Measurements from ENCODE around the gene UFC1. TPM values are rescaled to one million over a fixed set of nuclear protein-coding genes. Genes with fewer than 3 reads are reported as not detected.

Gene UFC1
- total and polyA plus RNA-seq, 2 of the 13 experiments (the other 11 are each of a cell fraction or from before 2014, with no cell fraction given), result 72.8 to 85.2 TPM

- TF ChIP-seq ZHX2 (IDR thresholded peaks at IDR 0.05; ENCODE audit: low read depth) (peak; percentile 91), ZHX2 (CRISPR knock-in tag; IDR thresholded peaks at IDR 0.05; ENCODE audit: borderline replicate concordance) (no peak), NAIF1 (CRISPR knock-in tag; IDR thresholded peaks at IDR 0.05; ENCODE audit: borderline replicate concordance) (no peak; the same call in 1 of the 2 replicates), ZMYM4 (CRISPR knock-in tag; IDR thresholded peaks at IDR 0.05) (no peak; the same call in 1 of the 2 replicates), JDP2 (CRISPR knock-in tag; IDR thresholded peaks at IDR 0.05; ENCODE audit: borderline replicate concordance) (no peak), NONO (IDR thresholded peaks at IDR 0.05) (no peak), NONO (CRISPR knock-in tag; conservative IDR thresholded peaks at IDR 0.05) (peak; percentile 88), NR2F2 (IDR thresholded peaks at IDR 0.05; ENCODE audit: borderline replicate concordance, low read depth) (0 out of 2 replicates have a peak, but pooled peaks have one; percentile 31), HNRNPLL (IDR thresholded peaks at IDR 0.05; ENCODE audit: low read depth, low read length, poor library complexity, severe bottlenecking) (peak; percentile 57), PTBP1 (IDR thresholded peaks at IDR 0.05; ENCODE audit: low read depth, low read length, poor library complexity, severe bottlenecking) (no peak), MAFG (CRISPR knock-in tag; IDR thresholded peaks at IDR 0.05) (no peak), PLSCR1 (CRISPR knock-in tag; IDR thresholded peaks at IDR 0.05; ENCODE audit: borderline replicate concordance) (no peak), TEAD2 (CRISPR knock-in tag; IDR thresholded peaks at IDR 0.05) (no peak), SOX5 (CRISPR knock-in tag; IDR thresholded peaks at IDR 0.05; ENCODE audit: borderline replicate concordance) (peak; percentile 39; the same call in 1 of the 2 replicates)
Measured at GRCh38 chr1:161177112-161177935, 23.5 kb downstream of the UFC1 start, which contains the start of gene B4GALT3 (continued).

Data from HepG2 (cell line).